H9 (cell line): ENCODE measurements around the gene CNTFR. TPM values are rescaled to one million over a fixed set of nuclear protein-coding genes. Genes with fewer than 3 reads are reported as not detected.
A peak's percentile ranks its signal among the peaks of the same experiment; 100 is the strongest.
"Not testable (repeated sequence)": the region's sequence is repeated elsewhere in the genome, so short reads cannot be mapped to it uniquely, and the experiment has no call there.

Experiments
- DNase-seq: peaks from one replicate; pipeline ENCODE4 v3.0.0-alpha.2; 2017
- H2AFZ ChIP-seq: one replicate; pipeline ENCODE4 v1.6.1; 2013; ENCODE audit warnings: mild to moderate bottlenecking, low read length, control low read depth, moderate library complexity
- H2AK5ac ChIP-seq: 2 replicates; pipeline ENCODE4 v1.6.1; 2013; ENCODE audit warnings: low read length, control low read depth, mixed read lengths; ENCODE audit not compliant: insufficient read length
- H2BK120ac ChIP-seq: one replicate; pipeline ENCODE4 v1.6.1; 2013; ENCODE audit warnings: low read depth, mild to moderate bottlenecking, low read length, control low read depth, inconsistent platforms; ENCODE audit not compliant: poor library complexity, severe bottlenecking
- H2BK12ac ChIP-seq: 2 replicates; pipeline ENCODE4 v1.6.1; 2013; ENCODE audit warnings: low read length, control low read depth, mixed read lengths, low read depth; ENCODE audit not compliant: insufficient read length
- H2BK15ac ChIP-seq: 2 replicates; pipeline ENCODE4 v1.6.1; 2013; ENCODE audit warnings: low read depth, low read length, control low read depth
- H2BK20ac ChIP-seq: one replicate; pipeline ENCODE4 v1.6.1; 2013; ENCODE audit warnings: low read depth, mild to moderate bottlenecking, low read length, control low read depth, inconsistent platforms; ENCODE audit not compliant: poor library complexity, severe bottlenecking
- H2BK5ac ChIP-seq: 2 replicates; pipeline ENCODE4 v1.6.1; 2013; ENCODE audit warnings: low read length, control low read depth, mixed read lengths; ENCODE audit not compliant: insufficient read length
- H3K14ac ChIP-seq: 2 replicates; pipeline ENCODE4 v1.6.1; 2013; ENCODE audit warnings: low read length, control low read depth; ENCODE audit not compliant: insufficient read depth
- H3K18ac ChIP-seq: 2 replicates; pipeline ENCODE4 v1.6.1; 2013; ENCODE audit warnings: low read depth, mild to moderate bottlenecking, mixed read lengths, low read length, control low read depth; ENCODE audit not compliant: insufficient read length
- H3K23ac ChIP-seq: 2 replicates; pipeline ENCODE4 v1.6.1; 2013; ENCODE audit warnings: low read length, control low read depth, mixed read lengths, low read depth; ENCODE audit not compliant: insufficient read length
- H3K23me2 ChIP-seq: 2 replicates; pipeline ENCODE4 v1.6.1; 2013; ENCODE audit warnings: low read depth, mild to moderate bottlenecking, mixed read lengths, low read length, control low read depth; ENCODE audit not compliant: insufficient read length, poor library complexity, severe bottlenecking
- H3K27ac ChIP-seq: 2 replicates; pipeline ENCODE4 v1.5.1; 2013; ENCODE audit warnings: low read length, control low read depth, mixed read lengths, low read depth; ENCODE audit not compliant: insufficient read length
- H3K27me3 ChIP-seq: 2 replicates; pipeline ENCODE4 v1.6.1; 2013; ENCODE audit warnings: low read length, control low read depth, inconsistent platforms; ENCODE audit not compliant: insufficient read depth
- H3K4ac ChIP-seq: 2 replicates; pipeline ENCODE4 v1.6.1; 2013; ENCODE audit warnings: low read depth, mild to moderate bottlenecking, control low read depth, inconsistent platforms, low read length, moderate library complexity
- H3K4me1 ChIP-seq: 2 replicates; pipeline ENCODE4 v1.6.1; 2013; ENCODE audit warnings: low read length, control low read depth, inconsistent platforms; ENCODE audit not compliant: insufficient read depth
- H3K4me2 ChIP-seq: 2 replicates; pipeline ENCODE4 v1.6.1; 2013; ENCODE audit warnings: low read length, control low read depth, mixed read lengths; ENCODE audit not compliant: insufficient read length, insufficient read depth
- H3K56ac ChIP-seq: 2 replicates; pipeline ENCODE4 v1.6.1; 2013; ENCODE audit warnings: low read depth, mild to moderate bottlenecking, mixed read lengths, low read length, control low read depth; ENCODE audit not compliant: insufficient read length
- H3K79me1 ChIP-seq: 2 replicates; pipeline ENCODE4 v1.6.1; 2013; ENCODE audit warnings: low read depth, mild to moderate bottlenecking, moderate library complexity, low read length, control low read depth, inconsistent platforms; ENCODE audit not compliant: insufficient read depth, poor library complexity, severe bottlenecking
- H3K79me2 ChIP-seq: 2 replicates; pipeline ENCODE4 v1.6.1; 2013; ENCODE audit warnings: low read length, control low read depth, inconsistent platforms; ENCODE audit not compliant: insufficient read depth
- H3K9ac ChIP-seq: 2 replicates; pipeline ENCODE4 v1.6.1; 2013; ENCODE audit warnings: low read length, control low read depth, mixed read lengths; ENCODE audit not compliant: insufficient read length; ENCODE audit errors: extremely low read depth
- H3K9me3 ChIP-seq: one replicate; pipeline ENCODE4 v1.6.1; 2013; ENCODE audit warnings: low read depth, low read length, inconsistent platforms; ENCODE audit not compliant: control insufficient read depth
- H3T11ph ChIP-seq: one replicate; pipeline ENCODE4 v1.6.1; 2013; ENCODE audit warnings: mild to moderate bottlenecking, low read length, control low read depth, inconsistent platforms
- H4K20me1 ChIP-seq: one replicate; pipeline ENCODE4 v1.6.1; 2013; ENCODE audit not compliant: control insufficient read depth, insufficient read length, insufficient read depth
- H4K5ac ChIP-seq: 2 replicates; pipeline ENCODE4 v1.6.1; 2013; ENCODE audit warnings: low read depth, mild to moderate bottlenecking, mixed read lengths, low read length, control low read depth; ENCODE audit not compliant: insufficient read length
- H4K8ac ChIP-seq: replicated peaks from 2 replicates; pipeline ENCODE4 v1.6.1; 2013; ENCODE audit warnings: low read length, control low read depth, mixed read lengths, low read depth; ENCODE audit not compliant: insufficient read length
- H4K91ac ChIP-seq: 2 replicates; pipeline ENCODE4 v1.6.1; 2013; ENCODE audit warnings: low read depth, mild to moderate bottlenecking, moderate library complexity, mixed read lengths, low read length, control low read depth; ENCODE audit not compliant: insufficient read length
- H3K27ac Mint-ChIP-seq, 3 experiments: 2 replicates in 2 of 3; 3 replicates in 1 of 3; pipeline ENCODE4 v1.8.0; 2020 to 2021; ENCODE audit warnings: mixed read lengths in 3 of 3, mild to moderate bottlenecking in 1 of 3, moderate library complexity in 1 of 3
- H3K27me3 Mint-ChIP-seq: 2 replicates; pipeline ENCODE4 v1.8.0; 2021; ENCODE audit warnings: low read depth, mild to moderate bottlenecking, moderate library complexity, mixed read lengths
- H3K36me3 Mint-ChIP-seq, 3 experiments: 2 replicates in 2 of 3; 3 replicates in 1 of 3; pipeline ENCODE4 v1.8.0; 2020 to 2021; ENCODE audit warnings: low read depth in 3 of 3, mixed read lengths in 3 of 3; ENCODE audit not compliant: insufficient read depth in 1 of 3
- H3K4me1 Mint-ChIP-seq, 2 experiments: 2 replicates each; pipeline ENCODE4 v1.8.0; 2020; ENCODE audit warnings: mixed read lengths in 2 of 2
- H3K4me3 Mint-ChIP-seq, 2 experiments: 2 replicates in 1 of 2; 3 replicates in 1 of 2; pipeline ENCODE4 v1.8.0; 2020 to 2021; ENCODE audit warnings: mild to moderate bottlenecking in 2 of 2, mixed read lengths in 2 of 2, moderate library complexity in 1 of 2
- H3K9me3 Mint-ChIP-seq, 2 experiments: 2 replicates in 1 of 2; 3 replicates in 1 of 2; pipeline ENCODE4 v1.8.0; 2020; ENCODE audit warnings: mild to moderate bottlenecking in 2 of 2, mixed read lengths in 2 of 2, moderate library complexity in 1 of 2
- WGBS: extraction: QIAGEN DNeasy Blood & Tissue Kit; methylation state at CpG from one replicate; pipeline ENCODE4 v1.1.7; 2013; ENCODE audit warnings: missing lambda C conversion rate, low lambda C conversion rate, mixed read lengths; ENCODE audit not compliant: insufficient read length; ENCODE audit errors: extremely low coverage; 5-methylcytosine and 5-hydroxymethylcytosine counted together
- long read RNA-seq: library from polyadenylated mRNA; unstranded; transcript quantifications from one replicate; pipeline ENCODE4 v2.0.0, GENCODE V29; 2020
- total RNA-seq: library from RNA; stranded (reverse); gene quantifications from 2 replicates; pipeline ENCODE4 v1.2.1, GENCODE V29; 2021
- TF ChIP-seq, protein P1 (sequence below): fragments of 200-600 bp; sonication (generic); conservative IDR thresholded peaks from 3 replicates; pipeline ENCODE4 v1.8.0; 2021; ENCODE audit warnings: antibody characterized with exemption, mild to moderate bottlenecking

Gene CNTFR, protein sequence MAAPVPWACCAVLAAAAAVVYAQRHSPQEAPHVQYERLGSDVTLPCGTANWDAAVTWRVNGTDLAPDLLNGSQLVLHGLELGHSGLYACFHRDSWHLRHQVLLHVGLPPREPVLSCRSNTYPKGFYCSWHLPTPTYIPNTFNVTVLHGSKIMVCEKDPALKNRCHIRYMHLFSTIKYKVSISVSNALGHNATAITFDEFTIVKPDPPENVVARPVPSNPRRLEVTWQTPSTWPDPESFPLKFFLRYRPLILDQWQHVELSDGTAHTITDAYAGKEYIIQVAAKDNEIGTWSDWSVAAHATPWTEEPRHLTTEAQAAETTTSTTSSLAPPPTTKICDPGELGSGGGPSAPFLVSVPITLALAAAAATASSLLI
- total RNA-seq: 0.55 and 1.3 TPM in 2 replicates
- long read RNA-seq: 0 reads

GRCh38 chr9:34589636-34590380 is at the start of gene CNTFR:
TSS of gene CNTFR (minus strand) at chr9:34589724. CDS start at chr9:34568981, 20,743 bp downstream.
- Histone ChIP-seq H3K9ac (no peak within 1 kb of the TSS), H3K27ac (no peak within 1 kb of the TSS)
- no peak for DNase-seq

GRCh38 chr9:34639322-34639721 is 49.8 kb upstream of the CNTFR start:
- not testable (repeated sequence) for H3K4ac ChIP-seq, H3K27me3 Mint-ChIP-seq, H4K91ac ChIP-seq, DNase-seq, H3K14ac ChIP-seq, H3K27ac Mint-ChIP-seq, H2BK5ac ChIP-seq, H3T11ph ChIP-seq, H3K27me3 ChIP-seq, H3K23ac ChIP-seq, H3K4me1 ChIP-seq, H2BK12ac ChIP-seq, H3K27ac ChIP-seq, H2AFZ ChIP-seq, H3K9me3 Mint-ChIP-seq, H3K4me2 ChIP-seq, H3K9ac ChIP-seq, H3K18ac ChIP-seq, H3K9me3 ChIP-seq, H2BK15ac ChIP-seq, H3K4me3 Mint-ChIP-seq, H2BK20ac ChIP-seq, H3K56ac ChIP-seq, H4K5ac ChIP-seq, H4K8ac ChIP-seq, H3K79me2 ChIP-seq, H4K20me1 ChIP-seq, H3K79me1 ChIP-seq, H2AK5ac ChIP-seq, H2BK120ac ChIP-seq
- Mint-ChIP-seq H3K4me1 (peaks cover 18 to 25% of the 10 kb centered on the region in 2 experiments), H3K36me3 (peaks cover 2 to 15% (median 10%) of the 10 kb centered on the region in 3 experiments; a peak in 6 of 7 replicates)
- H3K23me2 ChIP-seq: peaks cover 11% of the 10 kb centered on the region
- WGBS: no CpG with 5 or more reads among the region's 8 CpGs

More at GRCh38 chr9:34589636-34590380, at the start of gene CNTFR:
- Histone ChIP-seq H2BK20ac (no peak within 1 kb of the TSS), H2BK120ac (no peak within 1 kb of the TSS), H2BK15ac (no peak within 1 kb of the TSS), H3K9me3 (no peaks in the 10 kb centered on the region), H3K23ac (no peak within 1 kb of the TSS), H4K5ac (no peak within 1 kb of the TSS), H4K8ac (no peak within 1 kb of the TSS), H3K4me1 (peaks cover 12% of the 10 kb centered on the region; the same call in 1 of the 2 replicates), H3K23me2 (peaks cover 21% of the 10 kb centered on the region), H3K27me3 (peaks cover 82% of the 10 kb centered on the region), H4K91ac (no peak within 1 kb of the TSS), H3K79me1 (no peaks in the 10 kb centered on the region), H2BK5ac (no peak within 1 kb of the TSS), H3T11ph (no peak within 1 kb of the TSS), H3K14ac (peak within 1 kb of the TSS; percentile 62; the same call in 1 of the 2 replicates), H2AK5ac (no peak within 1 kb of the TSS), H2AFZ (no peak within 1 kb of the TSS), H3K18ac (no peak within 1 kb of the TSS), H3K4me2 (peak within 1 kb of the TSS; percentile 53), H2BK12ac (no peak within 1 kb of the TSS), H3K79me2 (no peaks in the 10 kb centered on the region), H4K20me1 (peaks cover 7% of the 10 kb centered on the region), H3K4ac (no peak within 1 kb of the TSS), H3K56ac (no peak within 1 kb of the TSS)
- peaks cover 39 to 52% of the 10 kb centered on the region in 2 experiments for H3K4me1 Mint-ChIP-seq
- H3K27ac Mint-ChIP-seq: no peak within 1 kb of the TSS
- WGBS: no CpG with 5 or more reads among the region's 104 CpGs
- peaks cover 99% of the 10 kb centered on the region for H3K27me3 Mint-ChIP-seq
- H3K4me3 Mint-ChIP-seq: peak within 1 kb of the TSS; percentile 69 to 90
- no peaks in the 10 kb centered on the region; a peak in 2 of 5 replicates for H3K9me3 Mint-ChIP-seq
- H3K36me3 Mint-ChIP-seq: peaks cover 0 to 2% (median 0%) of the 10 kb centered on the region in 3 experiments; a peak in 1 of 7 replicates
- TF ChIP-seq, protein P1, sequence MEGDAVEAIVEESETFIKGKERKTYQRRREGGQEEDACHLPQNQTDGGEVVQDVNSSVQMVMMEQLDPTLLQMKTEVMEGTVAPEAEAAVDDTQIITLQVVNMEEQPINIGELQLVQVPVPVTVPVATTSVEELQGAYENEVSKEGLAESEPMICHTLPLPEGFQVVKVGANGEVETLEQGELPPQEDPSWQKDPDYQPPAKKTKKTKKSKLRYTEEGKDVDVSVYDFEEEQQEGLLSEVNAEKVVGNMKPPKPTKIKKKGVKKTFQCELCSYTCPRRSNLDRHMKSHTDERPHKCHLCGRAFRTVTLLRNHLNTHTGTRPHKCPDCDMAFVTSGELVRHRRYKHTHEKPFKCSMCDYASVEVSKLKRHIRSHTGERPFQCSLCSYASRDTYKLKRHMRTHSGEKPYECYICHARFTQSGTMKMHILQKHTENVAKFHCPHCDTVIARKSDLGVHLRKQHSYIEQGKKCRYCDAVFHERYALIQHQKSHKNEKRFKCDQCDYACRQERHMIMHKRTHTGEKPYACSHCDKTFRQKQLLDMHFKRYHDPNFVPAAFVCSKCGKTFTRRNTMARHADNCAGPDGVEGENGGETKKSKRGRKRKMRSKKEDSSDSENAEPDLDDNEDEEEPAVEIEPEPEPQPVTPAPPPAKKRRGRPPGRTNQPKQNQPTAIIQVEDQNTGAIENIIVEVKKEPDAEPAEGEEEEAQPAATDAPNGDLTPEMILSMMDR: no peak
